Measurements from ENCODE around the gene CAPSL. TPM values are rescaled to one million over a fixed set of nuclear protein-coding genes. Genes with fewer than 3 reads are reported as not detected.

Gene CAPSL
- total and polyA plus RNA-seq, 2 of the 8 experiments (the other 6 are each of a cell fraction or from before 2014, with no cell fraction given), result not detected

GRCh38 chr5:35922468-35922867 lies 16.0 kb downstream of the CAPSL start (continued):
- no peak for TF ChIP-seq CHD7 (IDR thresholded peaks at IDR 0.05; ENCODE audit: insufficient replicate concordance, low read length)
